H9 (cell line): Measurements from ENCODE around the gene OR5D13. TPM values are rescaled to one million over a fixed set of nuclear protein-coding genes. Genes with fewer than 3 reads are reported as not detected.

Experiments
- DNase-seq: peaks from one replicate; pipeline ENCODE4 v3.0.0-alpha.2; 2017
- H2AFZ ChIP-seq: one replicate; pipeline ENCODE4 v1.6.1; 2013; ENCODE audit warnings: mild to moderate bottlenecking, low read length, control low read depth, moderate library complexity
- H2AK5ac ChIP-seq: 2 replicates; pipeline ENCODE4 v1.6.1; 2013; ENCODE audit warnings: low read length, control low read depth, mixed read lengths; ENCODE audit not compliant: insufficient read length
- H2BK120ac ChIP-seq: one replicate; pipeline ENCODE4 v1.6.1; 2013; ENCODE audit warnings: low read depth, mild to moderate bottlenecking, low read length, control low read depth, inconsistent platforms; ENCODE audit not compliant: poor library complexity, severe bottlenecking
- H2BK12ac ChIP-seq: 2 replicates; pipeline ENCODE4 v1.6.1; 2013; ENCODE audit warnings: low read length, control low read depth, mixed read lengths, low read depth; ENCODE audit not compliant: insufficient read length
- H2BK15ac ChIP-seq: 2 replicates; pipeline ENCODE4 v1.6.1; 2013; ENCODE audit warnings: low read depth, low read length, control low read depth
- H2BK20ac ChIP-seq: one replicate; pipeline ENCODE4 v1.6.1; 2013; ENCODE audit warnings: low read depth, mild to moderate bottlenecking, low read length, control low read depth, inconsistent platforms; ENCODE audit not compliant: poor library complexity, severe bottlenecking
- H2BK5ac ChIP-seq: 2 replicates; pipeline ENCODE4 v1.6.1; 2013; ENCODE audit warnings: low read length, control low read depth, mixed read lengths; ENCODE audit not compliant: insufficient read length
- H3K14ac ChIP-seq: 2 replicates; pipeline ENCODE4 v1.6.1; 2013; ENCODE audit warnings: low read length, control low read depth; ENCODE audit not compliant: insufficient read depth
- H3K18ac ChIP-seq: 2 replicates; pipeline ENCODE4 v1.6.1; 2013; ENCODE audit warnings: low read depth, mild to moderate bottlenecking, mixed read lengths, low read length, control low read depth; ENCODE audit not compliant: insufficient read length
- H3K23ac ChIP-seq: 2 replicates; pipeline ENCODE4 v1.6.1; 2013; ENCODE audit warnings: low read length, control low read depth, mixed read lengths, low read depth; ENCODE audit not compliant: insufficient read length
- H3K23me2 ChIP-seq: 2 replicates; pipeline ENCODE4 v1.6.1; 2013; ENCODE audit warnings: low read depth, mild to moderate bottlenecking, mixed read lengths, low read length, control low read depth; ENCODE audit not compliant: insufficient read length, poor library complexity, severe bottlenecking
- H3K27ac ChIP-seq: 2 replicates; pipeline ENCODE4 v1.5.1; 2013; ENCODE audit warnings: low read length, control low read depth, mixed read lengths, low read depth; ENCODE audit not compliant: insufficient read length
- H3K27me3 ChIP-seq: 2 replicates; pipeline ENCODE4 v1.6.1; 2013; ENCODE audit warnings: low read length, control low read depth, inconsistent platforms; ENCODE audit not compliant: insufficient read depth
- H3K4ac ChIP-seq: 2 replicates; pipeline ENCODE4 v1.6.1; 2013; ENCODE audit warnings: low read depth, mild to moderate bottlenecking, control low read depth, inconsistent platforms, low read length, moderate library complexity
- H3K4me1 ChIP-seq: 2 replicates; pipeline ENCODE4 v1.6.1; 2013; ENCODE audit warnings: low read length, control low read depth, inconsistent platforms; ENCODE audit not compliant: insufficient read depth
- H3K4me2 ChIP-seq: 2 replicates; pipeline ENCODE4 v1.6.1; 2013; ENCODE audit warnings: low read length, control low read depth, mixed read lengths; ENCODE audit not compliant: insufficient read length, insufficient read depth
- H3K56ac ChIP-seq: 2 replicates; pipeline ENCODE4 v1.6.1; 2013; ENCODE audit warnings: low read depth, mild to moderate bottlenecking, mixed read lengths, low read length, control low read depth; ENCODE audit not compliant: insufficient read length
- H3K79me1 ChIP-seq: 2 replicates; pipeline ENCODE4 v1.6.1; 2013; ENCODE audit warnings: low read depth, mild to moderate bottlenecking, moderate library complexity, low read length, control low read depth, inconsistent platforms; ENCODE audit not compliant: insufficient read depth, poor library complexity, severe bottlenecking
- H3K79me2 ChIP-seq: 2 replicates; pipeline ENCODE4 v1.6.1; 2013; ENCODE audit warnings: low read length, control low read depth, inconsistent platforms; ENCODE audit not compliant: insufficient read depth
- H3K9ac ChIP-seq: 2 replicates; pipeline ENCODE4 v1.6.1; 2013; ENCODE audit warnings: low read length, control low read depth, mixed read lengths; ENCODE audit not compliant: insufficient read length; ENCODE audit errors: extremely low read depth
- H3K9me3 ChIP-seq: one replicate; pipeline ENCODE4 v1.6.1; 2013; ENCODE audit warnings: low read depth, low read length, inconsistent platforms; ENCODE audit not compliant: control insufficient read depth
- H3T11ph ChIP-seq: one replicate; pipeline ENCODE4 v1.6.1; 2013; ENCODE audit warnings: mild to moderate bottlenecking, low read length, control low read depth, inconsistent platforms
- H4K20me1 ChIP-seq: one replicate; pipeline ENCODE4 v1.6.1; 2013; ENCODE audit not compliant: control insufficient read depth, insufficient read length, insufficient read depth
- H4K5ac ChIP-seq: 2 replicates; pipeline ENCODE4 v1.6.1; 2013; ENCODE audit warnings: low read depth, mild to moderate bottlenecking, mixed read lengths, low read length, control low read depth; ENCODE audit not compliant: insufficient read length
- H4K8ac ChIP-seq: replicated peaks from 2 replicates; pipeline ENCODE4 v1.6.1; 2013; ENCODE audit warnings: low read length, control low read depth, mixed read lengths, low read depth; ENCODE audit not compliant: insufficient read length
- H4K91ac ChIP-seq: 2 replicates; pipeline ENCODE4 v1.6.1; 2013; ENCODE audit warnings: low read depth, mild to moderate bottlenecking, moderate library complexity, mixed read lengths, low read length, control low read depth; ENCODE audit not compliant: insufficient read length
- H3K27ac Mint-ChIP-seq, 3 experiments: 2 replicates in 2 of 3; 3 replicates in 1 of 3; pipeline ENCODE4 v1.8.0; 2020 to 2021; ENCODE audit warnings: mixed read lengths in 3 of 3, mild to moderate bottlenecking in 1 of 3, moderate library complexity in 1 of 3
- H3K27me3 Mint-ChIP-seq: 2 replicates; pipeline ENCODE4 v1.8.0; 2021; ENCODE audit warnings: low read depth, mild to moderate bottlenecking, moderate library complexity, mixed read lengths
- H3K36me3 Mint-ChIP-seq, 3 experiments: 2 replicates in 2 of 3; 3 replicates in 1 of 3; pipeline ENCODE4 v1.8.0; 2020 to 2021; ENCODE audit warnings: low read depth in 3 of 3, mixed read lengths in 3 of 3; ENCODE audit not compliant: insufficient read depth in 1 of 3
- H3K4me1 Mint-ChIP-seq, 2 experiments: 2 replicates each; pipeline ENCODE4 v1.8.0; 2020; ENCODE audit warnings: mixed read lengths in 2 of 2
- H3K4me3 Mint-ChIP-seq, 2 experiments: 2 replicates in 1 of 2; 3 replicates in 1 of 2; pipeline ENCODE4 v1.8.0; 2020 to 2021; ENCODE audit warnings: mild to moderate bottlenecking in 2 of 2, mixed read lengths in 2 of 2, moderate library complexity in 1 of 2
- H3K9me3 Mint-ChIP-seq, 2 experiments: 2 replicates in 1 of 2; 3 replicates in 1 of 2; pipeline ENCODE4 v1.8.0; 2020; ENCODE audit warnings: mild to moderate bottlenecking in 2 of 2, mixed read lengths in 2 of 2, moderate library complexity in 1 of 2
- WGBS: extraction: QIAGEN DNeasy Blood & Tissue Kit; methylation state at CpG from one replicate; pipeline ENCODE4 v1.1.7; 2013; ENCODE audit warnings: missing lambda C conversion rate, low lambda C conversion rate, mixed read lengths; ENCODE audit not compliant: insufficient read length; ENCODE audit errors: extremely low coverage; 5-methylcytosine and 5-hydroxymethylcytosine counted together
- total RNA-seq: library from RNA; stranded (reverse); gene quantifications from 2 replicates; pipeline ENCODE4 v1.2.1, GENCODE V29; 2021
- TF ChIP-seq, protein P1 (sequence below): fragments of 200-600 bp; sonication (generic); conservative IDR thresholded peaks from 3 replicates; pipeline ENCODE4 v1.8.0; 2021; ENCODE audit warnings: antibody characterized with exemption, mild to moderate bottlenecking

The OR5D13 gene
- total RNA-seq, 1 experiment from 2014 or later, result not detected

DNA sequence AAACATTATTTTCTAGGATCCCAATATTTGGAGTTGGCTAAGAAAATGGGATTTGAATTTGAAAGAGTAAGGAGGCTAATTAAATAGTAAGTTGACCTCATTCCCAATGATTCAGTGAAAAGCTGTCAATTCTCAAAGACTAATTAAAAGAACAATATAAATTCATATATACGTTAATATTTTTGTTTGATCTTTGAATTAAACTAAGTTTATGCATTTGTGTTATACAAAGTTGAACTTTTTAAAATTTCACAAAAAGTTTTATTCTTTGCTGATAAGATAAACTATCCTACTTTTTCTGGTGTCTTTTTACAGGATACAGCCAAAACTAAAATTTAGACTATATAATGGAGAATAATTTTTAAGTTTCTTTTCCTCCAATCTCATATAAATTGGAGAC, 37.8 kb downstream of the OR5D13 start, which contains the start of gene OR5L1:
OR5L1 (plus strand) TSS at position 301 of the 400 bp plus-strand sequence. CDS start 100 bp downstream, outside the sequence.
- H2BK120ac ChIP-seq, result no peak within 1 kb of the TSS
- no peaks in the 10 kb centered on the region for H3K27me3 ChIP-seq
- WGBS, result no CpG with 5 or more reads among the region's 1 CpG
- Mint-ChIP-seq H3K27me3 (no peaks in the 10 kb centered on the region; the same call in 1 of the 2 replicates), H3K4me3 (no peak within 1 kb of the TSS), H3K27ac (no peak within 1 kb of the TSS), H3K4me1 (no peaks in the 10 kb centered on the region), H3K9me3 (peaks cover 87% of the 10 kb centered on the region in 2 experiments), H3K36me3 (peaks cover 0 to 31% (median 10%) of the 10 kb centered on the region in 3 experiments; a peak in 5 of 7 replicates)
- H2BK12ac ChIP-seq, result no peak within 1 kb of the TSS
- no peak within 1 kb of the TSS for H3K18ac ChIP-seq
- no peak within 1 kb of the TSS for H3K23ac ChIP-seq
- no peak within 1 kb of the TSS for H2BK5ac ChIP-seq
- H3K4ac ChIP-seq, result no peak within 1 kb of the TSS
- TF ChIP-seq, protein P1, sequence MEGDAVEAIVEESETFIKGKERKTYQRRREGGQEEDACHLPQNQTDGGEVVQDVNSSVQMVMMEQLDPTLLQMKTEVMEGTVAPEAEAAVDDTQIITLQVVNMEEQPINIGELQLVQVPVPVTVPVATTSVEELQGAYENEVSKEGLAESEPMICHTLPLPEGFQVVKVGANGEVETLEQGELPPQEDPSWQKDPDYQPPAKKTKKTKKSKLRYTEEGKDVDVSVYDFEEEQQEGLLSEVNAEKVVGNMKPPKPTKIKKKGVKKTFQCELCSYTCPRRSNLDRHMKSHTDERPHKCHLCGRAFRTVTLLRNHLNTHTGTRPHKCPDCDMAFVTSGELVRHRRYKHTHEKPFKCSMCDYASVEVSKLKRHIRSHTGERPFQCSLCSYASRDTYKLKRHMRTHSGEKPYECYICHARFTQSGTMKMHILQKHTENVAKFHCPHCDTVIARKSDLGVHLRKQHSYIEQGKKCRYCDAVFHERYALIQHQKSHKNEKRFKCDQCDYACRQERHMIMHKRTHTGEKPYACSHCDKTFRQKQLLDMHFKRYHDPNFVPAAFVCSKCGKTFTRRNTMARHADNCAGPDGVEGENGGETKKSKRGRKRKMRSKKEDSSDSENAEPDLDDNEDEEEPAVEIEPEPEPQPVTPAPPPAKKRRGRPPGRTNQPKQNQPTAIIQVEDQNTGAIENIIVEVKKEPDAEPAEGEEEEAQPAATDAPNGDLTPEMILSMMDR, result no peak
- H4K91ac ChIP-seq, result no peak within 1 kb of the TSS
- H3K79me2 ChIP-seq, result no peaks in the 10 kb centered on the region
- no peak for DNase-seq
- no peaks in the 10 kb centered on the region for H3K4me1 ChIP-seq
- no peaks in the 10 kb centered on the region for H4K20me1 ChIP-seq
- no peak within 1 kb of the TSS for H3K56ac ChIP-seq
- peaks cover 64% of the 10 kb centered on the region for H3K9me3 ChIP-seq
- H3K27ac ChIP-seq, result no peak within 1 kb of the TSS
- no peak within 1 kb of the TSS for H2BK20ac ChIP-seq
- no peak within 1 kb of the TSS for H3K4me2 ChIP-seq
- no peak within 1 kb of the TSS for H4K5ac ChIP-seq
- no peak within 1 kb of the TSS for H4K8ac ChIP-seq
- no peak within 1 kb of the TSS for H3K14ac ChIP-seq
- H3K9ac ChIP-seq, result no peak within 1 kb of the TSS
- H3T11ph ChIP-seq, result no peak within 1 kb of the TSS
- H2BK15ac ChIP-seq, result no peak within 1 kb of the TSS
- H3K23me2 ChIP-seq, result no peaks in the 10 kb centered on the region
- H2AK5ac ChIP-seq, result no peak within 1 kb of the TSS
- no peak within 1 kb of the TSS for H2AFZ ChIP-seq
- no peaks in the 10 kb centered on the region for H3K79me1 ChIP-seq
